ENCODE results near the gene ARL16.

GRCh38 chr17:81697261-81698044 is 13.9 kb upstream of the ARL16 start:
- TF ChIP-seq, protein P1, sequence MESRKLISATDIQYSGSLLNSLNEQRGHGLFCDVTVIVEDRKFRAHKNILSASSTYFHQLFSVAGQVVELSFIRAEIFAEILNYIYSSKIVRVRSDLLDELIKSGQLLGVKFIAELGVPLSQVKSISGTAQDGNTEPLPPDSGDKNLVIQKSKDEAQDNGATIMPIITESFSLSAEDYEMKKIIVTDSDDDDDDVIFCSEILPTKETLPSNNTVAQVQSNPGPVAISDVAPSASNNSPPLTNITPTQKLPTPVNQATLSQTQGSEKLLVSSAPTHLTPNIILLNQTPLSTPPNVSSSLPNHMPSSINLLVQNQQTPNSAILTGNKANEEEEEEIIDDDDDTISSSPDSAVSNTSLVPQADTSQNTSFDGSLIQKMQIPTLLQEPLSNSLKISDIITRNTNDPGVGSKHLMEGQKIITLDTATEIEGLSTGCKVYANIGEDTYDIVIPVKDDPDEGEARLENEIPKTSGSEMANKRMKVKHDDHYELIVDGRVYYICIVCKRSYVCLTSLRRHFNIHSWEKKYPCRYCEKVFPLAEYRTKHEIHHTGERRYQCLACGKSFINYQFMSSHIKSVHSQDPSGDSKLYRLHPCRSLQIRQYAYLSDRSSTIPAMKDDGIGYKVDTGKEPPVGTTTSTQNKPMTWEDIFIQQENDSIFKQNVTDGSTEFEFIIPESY (IDR thresholded peaks at IDR 0.05): no peak
- TF ChIP-seq TAF1 (conservative IDR thresholded peaks at IDR 0.05): no peak
- TF ChIP-seq, protein P2, sequence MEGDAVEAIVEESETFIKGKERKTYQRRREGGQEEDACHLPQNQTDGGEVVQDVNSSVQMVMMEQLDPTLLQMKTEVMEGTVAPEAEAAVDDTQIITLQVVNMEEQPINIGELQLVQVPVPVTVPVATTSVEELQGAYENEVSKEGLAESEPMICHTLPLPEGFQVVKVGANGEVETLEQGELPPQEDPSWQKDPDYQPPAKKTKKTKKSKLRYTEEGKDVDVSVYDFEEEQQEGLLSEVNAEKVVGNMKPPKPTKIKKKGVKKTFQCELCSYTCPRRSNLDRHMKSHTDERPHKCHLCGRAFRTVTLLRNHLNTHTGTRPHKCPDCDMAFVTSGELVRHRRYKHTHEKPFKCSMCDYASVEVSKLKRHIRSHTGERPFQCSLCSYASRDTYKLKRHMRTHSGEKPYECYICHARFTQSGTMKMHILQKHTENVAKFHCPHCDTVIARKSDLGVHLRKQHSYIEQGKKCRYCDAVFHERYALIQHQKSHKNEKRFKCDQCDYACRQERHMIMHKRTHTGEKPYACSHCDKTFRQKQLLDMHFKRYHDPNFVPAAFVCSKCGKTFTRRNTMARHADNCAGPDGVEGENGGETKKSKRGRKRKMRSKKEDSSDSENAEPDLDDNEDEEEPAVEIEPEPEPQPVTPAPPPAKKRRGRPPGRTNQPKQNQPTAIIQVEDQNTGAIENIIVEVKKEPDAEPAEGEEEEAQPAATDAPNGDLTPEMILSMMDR (IDR thresholded peaks at IDR 0.05; ENCODE audit: low read depth, low read length, missing input control): no peak
